Caco-2 (cell line): ENCODE data around the gene RASD2. TPM values are rescaled to one million over a fixed set of nuclear protein-coding genes. Genes with fewer than 3 reads are reported as not detected.
"Not testable (repeated sequence)": the region's sequence is repeated elsewhere in the genome, so short reads cannot be mapped to it uniquely, and the experiment has no call there.

Experiments
- BruUV-seq: library from RNA; stranded (reverse); fragments of 400-500 nt; replicated peaks from 2 replicates; lab custom pipeline; 2021; lab: Mats Ljungman, UMichigan
- CTCF ChIA-PET: fragments of 300-600 bp; sonication (Branson Sonifier 250); formaldehyde crosslinking; loops from one replicate; lab custom pipeline; 2022; ENCODE audit warnings: antibody characterized with exemption; lab: Charles Lee
- POLR2A ChIA-PET: fragments of 300-600 bp; sonication (Branson Sonifier 250); formaldehyde crosslinking; loops from one replicate; lab custom pipeline; 2022; ENCODE audit warnings: antibody characterized with exemption; lab: Charles Lee
- DNase-seq, 2 experiments: peaks; one replicate each; pipeline versions ENCODE4 v3.0.0 to v3.0.0-alpha.2; 2020 to 2022
- H3K27me3 ChIP-seq: replicated peaks from 2 replicates; pipeline ENCODE4 v1.6.0; 2011; ENCODE audit warnings: low read length; ENCODE audit not compliant: control insufficient read depth, insufficient read depth
- H3K36me3 ChIP-seq: 2 replicates; pipeline ENCODE4 v1.5.1; 2011; ENCODE audit warnings: low read length; ENCODE audit not compliant: control insufficient read depth, insufficient read depth
- H3K4me1 ChIP-seq: fragments of 250-450 bp; sonication (Bioruptor Pico); 2 replicates; pipeline ENCODE4 v1.5.1; 2020; ENCODE audit warnings: mild to moderate bottlenecking
- H3K4me3 ChIP-seq: 2 replicates; pipeline ENCODE4 v1.5.1; 2011; ENCODE audit warnings: low read depth, mild to moderate bottlenecking, control low read depth, low read length
- H3K9me3 ChIP-seq: fragments of 250-450 bp; sonication (Bioruptor Pico); 2 replicates; pipeline ENCODE4 v1.5.1; 2020; ENCODE audit warnings: mild to moderate bottlenecking, moderate library complexity
- H3K27ac Mint-ChIP-seq: one replicate; pipeline ENCODE4 v1.8.0; 2022; ENCODE audit warnings: mixed read lengths; ENCODE audit not compliant: unreplicated experiment
- H3K27me3 Mint-ChIP-seq: one replicate; pipeline ENCODE4 v1.8.0; 2022; ENCODE audit warnings: mixed read lengths; ENCODE audit not compliant: insufficient read depth, unreplicated experiment
- H3K36me3 Mint-ChIP-seq: one replicate; pipeline ENCODE4 v1.8.0; 2022; ENCODE audit warnings: mild to moderate bottlenecking, mixed read lengths; ENCODE audit not compliant: insufficient read depth, unreplicated experiment
- H3K4me1 Mint-ChIP-seq: one replicate; pipeline ENCODE4 v1.8.0; 2022; ENCODE audit warnings: low read depth, mixed read lengths; ENCODE audit not compliant: unreplicated experiment
- H3K4me3 Mint-ChIP-seq: one replicate; pipeline ENCODE4 v1.8.0; 2022; ENCODE audit warnings: mild to moderate bottlenecking, moderate library complexity, mixed read lengths; ENCODE audit not compliant: unreplicated experiment
- H3K9me3 Mint-ChIP-seq: one replicate; pipeline ENCODE4 v1.8.0; 2022; ENCODE audit warnings: mixed read lengths; ENCODE audit not compliant: unreplicated experiment
- CTCF ChIP-seq, 2 experiments: fragments of 200-600 bp in 1 of 2; IDR thresholded peaks; 1 replicate in 1 of 2; 2 replicates in 1 of 2; pipeline versions ENCODE4 v1.5.1 to v1.8.0; 2011 to 2022; ENCODE audit warnings: antibody characterized with exemption in 1 of 2, control low read depth in 1 of 2, inconsistent platforms in 1 of 2, low read depth in 1 of 2, low read length in 1 of 2, mild to moderate bottlenecking in 1 of 2, moderate library complexity in 1 of 2; ENCODE audit not compliant: insufficient read depth in 1 of 2, severe bottlenecking in 1 of 2, unreplicated experiment in 1 of 2
- intact Hi-C: fragments of 100-400 bp; cut with micrococcal nuclease; formaldehyde crosslinking; loops from one replicate; pipeline ENCODE4 v1.10.0; 2022; ENCODE audit not compliant: unreplicated experiment
- total RNA-seq: library from RNA; stranded (reverse); gene quantifications from 2 replicates; pipeline ENCODE4 v1.2.3, GENCODE V29; 2022

RASD2 gene
- total RNA-seq, 1 experiment from 2014 or later, result 0.09 TPM

GRCh38 chr22:35506259-35506570, 34.4 kb upstream of the RASD2 start:
- intact Hi-C loops, result no loop called here
- H3K9me3 ChIP-seq, result no peaks in the 10 kb centered on the region
- no peaks in the 10 kb centered on the region for H3K9me3 Mint-ChIP-seq
- no peak for TF ChIP-seq CTCF (IDR thresholded peaks at IDR 0.05; ENCODE audit: insufficient read depth in 1 of 2, low read depth in 1 of 2, low read length in 1 of 2, severe bottlenecking in 1 of 2, unreplicated experiment in 1 of 2)
- no peaks in the 10 kb centered on the region for H3K36me3 ChIP-seq
- no peaks in the 10 kb centered on the region for H3K4me1 ChIP-seq
- ChIA-PET CTCF (interaction anchor here (0.6 kb wide), 1 partner anchor 153 kb away, joined by 3 read pairs; no protein-coding TSS in a partner anchor), POLR2A (no interaction called here)
- H3K4me3 Mint-ChIP-seq, result no peak overlapping the region
- H3K4me3 ChIP-seq, result no peak overlapping the region
- H3K27me3 ChIP-seq, result no peaks in the 10 kb centered on the region
- BruUV-seq, result no TSS peak
- H3K27me3 Mint-ChIP-seq, result no peaks in the 10 kb centered on the region
- no peak for DNase-seq
- H3K4me1 Mint-ChIP-seq, result no peaks in the 10 kb centered on the region
- no peaks in the 10 kb centered on the region for H3K36me3 Mint-ChIP-seq
- no peak overlapping the region for H3K27ac Mint-ChIP-seq

GRCh38 chr22:35507851-35508250, 32.8 kb upstream of the RASD2 start:
- H3K9me3 Mint-ChIP-seq, H3K36me3 Mint-ChIP-seq, CTCF ChIA-PET, H3K9me3 ChIP-seq, H3K27me3 Mint-ChIP-seq, H3K4me3 Mint-ChIP-seq, H3K27ac Mint-ChIP-seq, H3K27me3 ChIP-seq, intact Hi-C loops, DNase-seq, H3K36me3 ChIP-seq, BruUV-seq, H3K4me1 ChIP-seq, H3K4me1 Mint-ChIP-seq, H3K4me3 ChIP-seq: not testable (repeated sequence)
- POLR2A ChIA-PET, result interaction anchor here (0.5 kb wide), 1 partner anchor 20 kb away, joined by 5 read pairs; no protein-coding TSS in a partner anchor

DNA sequence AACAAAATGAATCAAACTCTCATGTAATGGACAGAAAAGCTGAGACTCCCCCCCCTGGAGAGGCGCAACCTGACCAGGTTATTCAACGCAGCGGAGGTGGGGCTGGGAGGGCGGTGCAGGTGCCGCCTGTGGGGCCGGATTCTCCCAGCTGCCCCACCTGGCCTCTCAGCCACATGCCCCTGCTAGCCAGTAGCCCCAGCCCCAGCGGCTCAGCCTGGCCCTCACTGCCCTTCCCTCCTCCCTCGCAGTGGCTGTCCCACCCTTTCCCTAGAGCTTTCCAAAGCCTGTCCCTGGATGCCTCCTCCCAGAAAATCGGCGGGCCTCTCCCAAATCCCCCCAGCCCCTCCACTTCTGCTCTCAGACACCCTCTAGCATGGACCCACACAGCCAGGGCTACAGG, 31.2 kb upstream of the RASD2 start:
- Mint-ChIP-seq H3K27me3 (peaks cover 6% of the 10 kb centered on the region), H3K36me3 (no peaks in the 10 kb centered on the region), H3K4me1 (no peaks in the 10 kb centered on the region), H3K27ac (no peak overlapping the region), H3K9me3 (no peaks in the 10 kb centered on the region), H3K4me3 (no peak overlapping the region)
- Histone ChIP-seq H3K36me3 (no peaks in the 10 kb centered on the region), H3K4me1 (no peaks in the 10 kb centered on the region), H3K9me3 (no peaks in the 10 kb centered on the region), H3K4me3 (no peak overlapping the region), H3K27me3 (no peaks in the 10 kb centered on the region)
- no peak for DNase-seq
- intact Hi-C loops, result no loop called here
- ChIA-PET POLR2A (no interaction called here), CTCF (no interaction called here)
- no peak for TF ChIP-seq CTCF (IDR thresholded peaks at IDR 0.05; ENCODE audit: insufficient read depth in 1 of 2, low read depth in 1 of 2, low read length in 1 of 2, severe bottlenecking in 1 of 2, unreplicated experiment in 1 of 2)
- no TSS peak for BruUV-seq

DNA sequence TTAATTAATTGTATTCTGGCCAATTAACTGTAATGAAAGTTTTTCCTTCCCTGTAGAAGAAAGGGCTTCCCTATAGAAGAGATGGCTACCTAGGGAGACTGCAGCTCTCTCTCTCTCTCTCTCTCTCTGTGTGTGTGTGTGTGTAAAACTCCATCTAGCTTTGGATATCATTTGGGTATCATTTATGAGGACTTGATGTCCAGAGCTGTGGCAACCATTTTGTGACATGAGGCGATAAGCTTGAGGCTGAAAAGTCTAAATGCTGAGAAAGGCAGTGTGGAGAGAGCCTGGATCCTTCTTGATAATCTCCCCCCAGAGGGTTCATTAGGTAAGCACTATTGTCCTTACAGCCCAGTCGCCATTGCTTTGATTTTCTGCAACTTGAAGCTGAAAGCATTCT, 30.7 kb upstream of the RASD2 start:
- Mint-ChIP-seq H3K9me3 (no peaks in the 10 kb centered on the region), H3K36me3 (no peaks in the 10 kb centered on the region), H3K27ac (no peak overlapping the region), H3K4me1 (no peaks in the 10 kb centered on the region), H3K27me3 (peaks cover 6% of the 10 kb centered on the region), H3K4me3 (no peak overlapping the region)
- intact Hi-C loops, result no loop called here
- H3K27me3 ChIP-seq, result no peaks in the 10 kb centered on the region
- ChIA-PET POLR2A (no interaction called here), CTCF (no interaction called here)
- no peak for DNase-seq
- TF ChIP-seq CTCF (IDR thresholded peaks at IDR 0.05; ENCODE audit: insufficient read depth in 1 of 2, low read depth in 1 of 2, low read length in 1 of 2, severe bottlenecking in 1 of 2, unreplicated experiment in 1 of 2), result no peak
- no TSS peak for BruUV-seq
- no peaks in the 10 kb centered on the region for H3K9me3 ChIP-seq
- no peaks in the 10 kb centered on the region for H3K36me3 ChIP-seq
- no peaks in the 10 kb centered on the region for H3K4me1 ChIP-seq
- no peak overlapping the region for H3K4me3 ChIP-seq
